ENCODE data around the gene PLEKHG3.

Gene PLEKHG3

DNA sequence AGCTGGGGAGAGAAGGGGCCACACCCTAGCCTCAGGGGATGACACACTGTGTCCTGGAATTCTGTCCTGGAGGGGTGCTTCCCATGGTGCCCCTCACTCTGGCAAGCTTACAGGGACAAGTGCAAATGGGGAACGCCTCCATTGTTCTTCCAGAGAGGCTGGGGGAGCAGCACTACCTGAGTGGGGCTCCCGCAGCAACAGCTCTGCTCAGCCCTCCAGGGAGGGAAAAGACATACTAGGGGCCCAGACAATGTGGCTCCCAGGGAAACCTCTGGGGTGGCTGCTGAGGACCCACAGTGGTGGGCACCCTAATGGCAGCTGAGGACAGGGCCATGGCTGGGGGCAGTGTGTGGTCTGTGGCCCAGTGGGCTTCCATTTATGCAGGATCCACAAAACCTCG is 69.4 kb downstream of the PLEKHG3 start:
- H3K4me3 ChIP-seq (ENCODE audit: low read depth, low read length) = no peak overlapping the region
- no peaks in the 10 kb centered on the region for H3K36me3 ChIP-seq (ENCODE audit: control insufficient read depth, insufficient read depth, low read length)
- H3K4me1 ChIP-seq (ENCODE audit: control insufficient read depth, insufficient read depth, low read length) = no peaks in the 10 kb centered on the region; the same call in 1 of the 2 replicates
- H3K9me3 ChIP-seq (ENCODE audit: control insufficient read depth, insufficient read depth, low read length) = peaks cover 8% of the 10 kb centered on the region; the same call in 1 of the 2 replicates
- no peak overlapping the region for H3K9ac ChIP-seq (ENCODE audit: low read depth, low read length)
- H3K27me3 ChIP-seq (ENCODE audit: control insufficient read depth, insufficient read depth, low read length) = no peaks in the 10 kb centered on the region
- no peak overlapping the region for H3K27ac ChIP-seq (ENCODE audit: low read depth, low read length)

DNA sequence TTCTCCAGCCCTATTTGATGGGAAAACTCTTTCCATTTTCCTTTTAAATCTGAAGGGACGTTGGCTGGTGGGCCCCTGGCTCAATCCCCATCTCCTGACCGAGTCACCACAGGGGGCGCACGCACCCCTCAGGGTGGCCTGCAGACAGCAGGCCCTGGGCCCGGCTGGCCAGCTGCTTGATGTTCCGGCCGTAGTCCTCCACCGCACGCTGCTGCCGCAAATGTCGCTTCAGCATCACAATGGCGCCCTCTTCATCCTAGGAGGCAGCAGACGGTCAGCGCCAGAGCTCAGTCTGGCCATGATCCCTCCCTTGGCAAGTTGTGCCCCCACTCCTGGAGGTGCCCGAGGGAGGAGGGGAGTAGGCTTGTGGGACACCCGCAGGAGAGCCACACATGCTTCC is 70.0 kb downstream of the PLEKHG3 start:
- peaks cover 8% of the 10 kb centered on the region; the same call in 1 of the 2 replicates for H3K9me3 ChIP-seq (ENCODE audit: control insufficient read depth, insufficient read depth, low read length)
- no peak overlapping the region for H3K27ac ChIP-seq (ENCODE audit: low read depth, low read length)
- H3K27me3 ChIP-seq (ENCODE audit: control insufficient read depth, insufficient read depth, low read length) = no peaks in the 10 kb centered on the region
- no peak overlapping the region for H3K9ac ChIP-seq (ENCODE audit: low read depth, low read length)
- no peak overlapping the region for H3K4me3 ChIP-seq (ENCODE audit: low read depth, low read length)
- no peaks in the 10 kb centered on the region; the same call in 1 of the 2 replicates for H3K4me1 ChIP-seq (ENCODE audit: control insufficient read depth, insufficient read depth, low read length)
- no peaks in the 10 kb centered on the region for H3K36me3 ChIP-seq (ENCODE audit: control insufficient read depth, insufficient read depth, low read length)

- H3K36me3 ChIP-seq (ENCODE audit: control insufficient read depth, insufficient read depth, low read length) = no peaks in the 10 kb centered on the region
- H3K4me3 ChIP-seq (ENCODE audit: low read depth, low read length) = no peak overlapping the region
- no peaks in the 10 kb centered on the region; the same call in 1 of the 2 replicates for H3K4me1 ChIP-seq (ENCODE audit: control insufficient read depth, insufficient read depth, low read length)
- H3K9ac ChIP-seq (ENCODE audit: low read depth, low read length) = no peak overlapping the region
- no peaks in the 10 kb centered on the region for H3K27me3 ChIP-seq (ENCODE audit: control insufficient read depth, insufficient read depth, low read length)
- H3K9me3 ChIP-seq (ENCODE audit: control insufficient read depth, insufficient read depth, low read length) = peaks cover 8% of the 10 kb centered on the region; the same call in 1 of the 2 replicates
- no peak overlapping the region for H3K27ac ChIP-seq (ENCODE audit: low read depth, low read length)
Observed at GRCh38 chr14:64775081-64775777, 71.0 kb downstream of the PLEKHG3 start.

DNA sequence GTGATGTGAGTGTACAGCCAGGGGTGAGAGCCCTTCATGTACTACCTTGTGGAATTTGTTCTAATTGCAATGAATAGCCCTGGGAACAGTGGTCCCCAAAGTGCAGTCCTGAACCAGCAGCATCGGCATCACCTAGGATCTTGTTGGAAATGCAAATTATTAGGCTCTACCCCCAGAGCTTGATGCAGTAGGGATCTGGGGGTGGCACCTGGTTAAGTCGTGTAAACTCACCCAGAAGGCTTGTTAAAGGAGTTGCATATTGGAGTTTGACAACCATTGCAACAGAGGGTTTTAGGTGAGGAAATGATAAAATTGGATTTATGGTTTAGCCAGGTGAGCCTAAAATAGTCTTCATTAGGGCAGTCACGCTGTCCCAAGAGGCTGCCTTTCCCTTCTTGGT is 73.2 kb downstream of the PLEKHG3 start:
- no peaks in the 10 kb centered on the region for H3K27me3 ChIP-seq (ENCODE audit: control insufficient read depth, insufficient read depth, low read length)
- H3K4me1 ChIP-seq (ENCODE audit: control insufficient read depth, insufficient read depth, low read length) = no peaks in the 10 kb centered on the region; the same call in 1 of the 2 replicates
- peaks cover 8% of the 10 kb centered on the region; the same call in 1 of the 2 replicates for H3K9me3 ChIP-seq (ENCODE audit: control insufficient read depth, insufficient read depth, low read length)
- H3K36me3 ChIP-seq (ENCODE audit: control insufficient read depth, insufficient read depth, low read length) = no peaks in the 10 kb centered on the region
- no peak overlapping the region for H3K27ac ChIP-seq (ENCODE audit: low read depth, low read length)
- no peak overlapping the region for H3K4me3 ChIP-seq (ENCODE audit: low read depth, low read length)
- H3K9ac ChIP-seq (ENCODE audit: low read depth, low read length) = no peak overlapping the region

- peaks cover 8% of the 10 kb centered on the region; the same call in 1 of the 2 replicates for H3K9me3 ChIP-seq (ENCODE audit: control insufficient read depth, insufficient read depth, low read length)
- no peak overlapping the region for H3K9ac ChIP-seq (ENCODE audit: low read depth, low read length)
- H3K4me1 ChIP-seq (ENCODE audit: control insufficient read depth, insufficient read depth, low read length) = no peaks in the 10 kb centered on the region; the same call in 1 of the 2 replicates
- no peak overlapping the region for H3K4me3 ChIP-seq (ENCODE audit: low read depth, low read length)
- H3K27me3 ChIP-seq (ENCODE audit: control insufficient read depth, insufficient read depth, low read length) = no peaks in the 10 kb centered on the region
- H3K27ac ChIP-seq (ENCODE audit: low read depth, low read length) = no peak overlapping the region
- no peaks in the 10 kb centered on the region for H3K36me3 ChIP-seq (ENCODE audit: control insufficient read depth, insufficient read depth, low read length)
Observed at GRCh38 chr14:64778104-64778754, 74.0 kb downstream of the PLEKHG3 start.

GRCh38 chr14:64779472-64779871 is 75.2 kb downstream of the PLEKHG3 start:
- H3K36me3 ChIP-seq (ENCODE audit: control insufficient read depth, insufficient read depth, low read length) = no peaks in the 10 kb centered on the region
- no peaks in the 10 kb centered on the region for H3K9me3 ChIP-seq (ENCODE audit: control insufficient read depth, insufficient read depth, low read length)
- no peak overlapping the region for H3K9ac ChIP-seq (ENCODE audit: low read depth, low read length)
- H3K4me1 ChIP-seq (ENCODE audit: control insufficient read depth, insufficient read depth, low read length) = no peaks in the 10 kb centered on the region; the same call in 1 of the 2 replicates
- no peak overlapping the region for H3K27ac ChIP-seq (ENCODE audit: low read depth, low read length)
- H3K4me3 ChIP-seq (ENCODE audit: low read depth, low read length) = no peak overlapping the region
- no peaks in the 10 kb centered on the region for H3K27me3 ChIP-seq (ENCODE audit: control insufficient read depth, insufficient read depth, low read length)

DNA sequence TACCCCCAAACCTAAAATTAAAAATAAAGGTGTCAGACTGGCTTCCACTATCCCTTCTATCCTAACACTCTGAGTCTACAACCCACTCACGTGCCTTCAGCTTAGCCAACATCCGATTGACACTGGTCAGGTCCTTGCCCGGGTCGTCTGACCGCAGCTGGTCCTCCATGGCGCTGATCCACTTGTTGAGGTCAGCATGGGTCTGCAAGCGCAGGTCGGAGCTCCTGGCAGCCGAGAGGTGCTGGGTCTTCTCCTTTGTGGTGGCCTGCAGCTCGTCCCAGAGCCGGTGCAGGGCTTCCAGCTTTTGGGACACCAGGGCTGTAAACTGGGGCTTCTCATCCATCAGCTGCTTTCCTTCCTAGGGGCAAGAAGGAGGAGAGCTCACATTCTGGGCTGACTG is 78.0 kb downstream of the PLEKHG3 start:
- H3K9ac ChIP-seq (ENCODE audit: low read depth, low read length) = no peak overlapping the region
- no peak overlapping the region for H3K4me3 ChIP-seq (ENCODE audit: low read depth, low read length)
- no peaks in the 10 kb centered on the region for H3K4me1 ChIP-seq (ENCODE audit: control insufficient read depth, insufficient read depth, low read length)
- H3K27ac ChIP-seq (ENCODE audit: low read depth, low read length) = no peak overlapping the region
- H3K36me3 ChIP-seq (ENCODE audit: control insufficient read depth, insufficient read depth, low read length) = no peaks in the 10 kb centered on the region
- no peaks in the 10 kb centered on the region for H3K27me3 ChIP-seq (ENCODE audit: control insufficient read depth, insufficient read depth, low read length)
- H3K9me3 ChIP-seq (ENCODE audit: control insufficient read depth, insufficient read depth, low read length) = no peaks in the 10 kb centered on the region

GRCh38 chr14:64784006-64784405 is 79.8 kb downstream of the PLEKHG3 start:
- Histone ChIP-seq H3K9me3 (ENCODE audit: control insufficient read depth, insufficient read depth, low read length) (no peaks in the 10 kb centered on the region), H3K9ac (ENCODE audit: low read depth, low read length) (no peak overlapping the region), H3K27ac (ENCODE audit: low read depth, low read length) (no peak overlapping the region), H3K4me1 (ENCODE audit: control insufficient read depth, insufficient read depth, low read length) (no peaks in the 10 kb centered on the region), H3K4me3 (ENCODE audit: low read depth, low read length) (no peak overlapping the region), H3K36me3 (ENCODE audit: control insufficient read depth, insufficient read depth, low read length) (no peaks in the 10 kb centered on the region), H3K27me3 (ENCODE audit: control insufficient read depth, insufficient read depth, low read length) (no peaks in the 10 kb centered on the region)

GRCh38 chr14:64786296-64787149 is 82.3 kb downstream of the PLEKHG3 start:
- no peaks in the 10 kb centered on the region for H3K36me3 ChIP-seq (ENCODE audit: control insufficient read depth, insufficient read depth, low read length)
- no peak overlapping the region for H3K27ac ChIP-seq (ENCODE audit: low read depth, low read length)
- H3K9ac ChIP-seq (ENCODE audit: low read depth, low read length) = no peak overlapping the region

GRCh38 chr14:64787619-64788018 is 83.4 kb downstream of the PLEKHG3 start:
- Histone ChIP-seq H3K36me3 (ENCODE audit: control insufficient read depth, insufficient read depth, low read length) (no peaks in the 10 kb centered on the region), H3K27ac (ENCODE audit: low read depth, low read length) (no peak overlapping the region), H3K4me3 (ENCODE audit: low read depth, low read length) (no peak overlapping the region), H3K27me3 (ENCODE audit: control insufficient read depth, insufficient read depth, low read length) (no peaks in the 10 kb centered on the region), H3K9me3 (ENCODE audit: control insufficient read depth, insufficient read depth, low read length) (no peaks in the 10 kb centered on the region), H3K4me1 (ENCODE audit: control insufficient read depth, insufficient read depth, low read length) (no peaks in the 10 kb centered on the region), H3K9ac (ENCODE audit: low read depth, low read length) (no peak overlapping the region)

More at GRCh38 chr14:64786296-64787149, 82.3 kb downstream of the PLEKHG3 start:
- no peak overlapping the region for H3K4me3 ChIP-seq (ENCODE audit: low read depth, low read length)
- no peaks in the 10 kb centered on the region for H3K4me1 ChIP-seq (ENCODE audit: control insufficient read depth, insufficient read depth, low read length)
- no peaks in the 10 kb centered on the region for H3K9me3 ChIP-seq (ENCODE audit: control insufficient read depth, insufficient read depth, low read length)
- no peaks in the 10 kb centered on the region for H3K27me3 ChIP-seq (ENCODE audit: control insufficient read depth, insufficient read depth, low read length)
